Transverse colon (tissue), 3 donors: Measurements from ENCODE around the gene S100A7A.

Experiments used
- EP300 ChIP-seq: sonication (generic); formaldehyde crosslinking; IDR thresholded peaks from one replicate; pipeline ENCODE4 v1.6.1; 2017; ENCODE audit warnings: antibody characterized with exemption, low read depth
- POLR2A ChIP-seq: fragments of 450-650 bp; IDR thresholded peaks from one replicate; pipeline ENCODE4 v1.6.1; 2016; ENCODE audit warnings: antibody characterized with exemption, mild to moderate bottlenecking, moderate library complexity
- TF ChIP-seq, protein P1 (sequence below), 5 experiments: fragments of 200-600 bp in 3 of 5; fragments of 450-650 bp in 2 of 5; sonication (generic) in 3 of 5; IDR thresholded peaks; 1 replicate in 2 of 5; 2 replicates in 3 of 5; pipeline ENCODE4 v1.5.1; 2016 to 2017; ENCODE audit warnings: antibody characterized with exemption in 5 of 5, inconsistent platforms in 3 of 5, mild to moderate bottlenecking in 2 of 5, moderate library complexity in 1 of 5

DNA sequence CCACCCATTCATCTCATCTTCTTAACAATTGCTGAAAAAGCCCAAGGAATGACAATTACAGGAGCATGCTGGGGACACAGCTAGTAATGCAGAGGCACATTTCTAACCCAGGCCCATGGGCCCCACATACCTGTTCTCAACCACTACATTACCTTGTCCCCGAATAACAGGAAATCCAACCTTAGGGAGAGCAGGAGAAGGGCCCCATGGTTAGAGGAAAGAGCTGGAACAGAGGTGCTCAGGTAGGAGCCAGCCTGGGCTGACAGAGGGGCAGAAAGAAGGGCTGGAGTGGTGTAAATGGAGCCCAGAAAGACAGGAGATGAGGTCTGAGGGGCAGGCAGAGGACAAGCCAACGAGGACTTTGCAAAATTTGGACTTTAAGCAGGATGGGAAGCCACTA lies 14.1 kb upstream of the S100A7A start:
- TF ChIP-seq, protein P1, sequence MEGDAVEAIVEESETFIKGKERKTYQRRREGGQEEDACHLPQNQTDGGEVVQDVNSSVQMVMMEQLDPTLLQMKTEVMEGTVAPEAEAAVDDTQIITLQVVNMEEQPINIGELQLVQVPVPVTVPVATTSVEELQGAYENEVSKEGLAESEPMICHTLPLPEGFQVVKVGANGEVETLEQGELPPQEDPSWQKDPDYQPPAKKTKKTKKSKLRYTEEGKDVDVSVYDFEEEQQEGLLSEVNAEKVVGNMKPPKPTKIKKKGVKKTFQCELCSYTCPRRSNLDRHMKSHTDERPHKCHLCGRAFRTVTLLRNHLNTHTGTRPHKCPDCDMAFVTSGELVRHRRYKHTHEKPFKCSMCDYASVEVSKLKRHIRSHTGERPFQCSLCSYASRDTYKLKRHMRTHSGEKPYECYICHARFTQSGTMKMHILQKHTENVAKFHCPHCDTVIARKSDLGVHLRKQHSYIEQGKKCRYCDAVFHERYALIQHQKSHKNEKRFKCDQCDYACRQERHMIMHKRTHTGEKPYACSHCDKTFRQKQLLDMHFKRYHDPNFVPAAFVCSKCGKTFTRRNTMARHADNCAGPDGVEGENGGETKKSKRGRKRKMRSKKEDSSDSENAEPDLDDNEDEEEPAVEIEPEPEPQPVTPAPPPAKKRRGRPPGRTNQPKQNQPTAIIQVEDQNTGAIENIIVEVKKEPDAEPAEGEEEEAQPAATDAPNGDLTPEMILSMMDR (IDR thresholded peaks at IDR 0.05) = no peak
- TF ChIP-seq POLR2A (no peak), EP300 (no peak)
